BLaER1 (cell line): Measurements from ENCODE around the gene POLH.
"Not testable (repeated sequence)": the region's sequence is repeated elsewhere in the genome, so short reads cannot be mapped to it uniquely, and the experiment has no call there.

Experiments used
- H3K27ac ChIP-seq: shearing (Covaris generic); formaldehyde crosslinking; 2 replicates; pipeline ENCODE4 v1.8.1; 2022
- H3K27me3 ChIP-seq: shearing (Covaris generic); formaldehyde crosslinking; 2 replicates; pipeline ENCODE4 v1.8.1; 2022
- H3K36me3 ChIP-seq: shearing (Covaris generic); formaldehyde crosslinking; 2 replicates; pipeline ENCODE4 v1.8.1; 2022
- H3K4me1 ChIP-seq: shearing (Covaris generic); formaldehyde crosslinking; 2 replicates; pipeline ENCODE4 v1.8.1; 2022
- H3K4me2 ChIP-seq: shearing (Covaris generic); formaldehyde crosslinking; 2 replicates; pipeline ENCODE4 v1.8.1; 2022
- H3K4me3 ChIP-seq: shearing (Covaris generic); formaldehyde crosslinking; 2 replicates; pipeline ENCODE4 v1.8.1; 2022
- H3K9ac ChIP-seq: shearing (Covaris generic); formaldehyde crosslinking; 2 replicates; pipeline ENCODE4 v1.8.1; 2022
- H3K9me3 ChIP-seq: shearing (Covaris generic); formaldehyde crosslinking; 2 replicates; pipeline ENCODE4 v1.8.1; 2022
- H4K20me1 ChIP-seq: shearing (Covaris generic); formaldehyde crosslinking; 2 replicates; pipeline ENCODE4 v1.8.1; 2022
- Cebpa-rat ChIP-seq: shearing (Covaris generic); IDR thresholded peaks from 2 replicates; pipeline ENCODE4 v1.8.1; 2022

POLH gene

GRCh38 chr6:43570876-43571441, 5.0 kb upstream of the POLH start:
- no peak overlapping the region for H3K9ac ChIP-seq
- H3K4me1 ChIP-seq: peaks cover 13% of the 10 kb centered on the region
- TF ChIP-seq Cebpa-rat: no peak
- H3K27me3 ChIP-seq: no peaks in the 10 kb centered on the region
- no peak overlapping the region for H3K4me2 ChIP-seq
- peaks cover 75% of the 10 kb centered on the region for H3K36me3 ChIP-seq
- no peak overlapping the region for H3K4me3 ChIP-seq
- H4K20me1 ChIP-seq: peaks cover 48% of the 10 kb centered on the region
- no peaks in the 10 kb centered on the region for H3K9me3 ChIP-seq
- H3K27ac ChIP-seq: no peak overlapping the region

- peaks cover 48% of the 10 kb centered on the region for H4K20me1 ChIP-seq
- H3K4me1 ChIP-seq: peaks cover 13% of the 10 kb centered on the region
- H3K4me3 ChIP-seq: no peak overlapping the region
- no peak overlapping the region for H3K27ac ChIP-seq
- H3K27me3 ChIP-seq: no peaks in the 10 kb centered on the region
- TF ChIP-seq Cebpa-rat: no peak
- H3K9me3 ChIP-seq: no peaks in the 10 kb centered on the region
- H3K9ac ChIP-seq: no peak overlapping the region
- no peak overlapping the region for H3K4me2 ChIP-seq
- H3K36me3 ChIP-seq: peaks cover 65% of the 10 kb centered on the region
These were observed 4.0 kb upstream of the POLH start for GRCh38 chr6:43572015-43572414.

GRCh38 chr6:43575105-43575771, 747 bp upstream of the POLH start:
- no peaks in the 10 kb centered on the region for H3K27me3 ChIP-seq
- peaks cover 8% of the 10 kb centered on the region for H3K9me3 ChIP-seq
- H3K9ac ChIP-seq: peak overlapping the region; percentile 82
- H3K36me3 ChIP-seq: peaks cover 41% of the 10 kb centered on the region
- peak overlapping the region; percentile 88 for H3K4me3 ChIP-seq
- peaks cover 31% of the 10 kb centered on the region for H3K4me1 ChIP-seq
- peak overlapping the region; percentile 82 for H3K27ac ChIP-seq
- no peak for TF ChIP-seq Cebpa-rat
- H3K4me2 ChIP-seq: peak overlapping the region; percentile 95
- peaks cover 48% of the 10 kb centered on the region for H4K20me1 ChIP-seq

- Histone ChIP-seq H3K4me2 (peak overlapping the region; percentile 82), H4K20me1 (peaks cover 28% of the 10 kb centered on the region), H3K9me3 (peaks cover 8% of the 10 kb centered on the region), H3K4me3 (0 out of 2 replicates have a peak overlapping the region, but pooled peaks have one; percentile 18), H3K27ac (no peak overlapping the region), H3K9ac (no peak overlapping the region), H3K4me1 (peaks cover 31% of the 10 kb centered on the region), H3K27me3 (no peaks in the 10 kb centered on the region), H3K36me3 (peaks cover 28% of the 10 kb centered on the region)
- no peak for TF ChIP-seq Cebpa-rat
These were observed 2.8 kb downstream of the POLH start for GRCh38 chr6:43578748-43579147.

GRCh38 chr6:43579171-43579570, 3.2 kb downstream of the POLH start:
- Histone ChIP-seq H3K36me3 (peaks cover 32% of the 10 kb centered on the region), H3K27me3 (no peaks in the 10 kb centered on the region), H3K4me2 (peak overlapping the region; percentile 82), H4K20me1 (peaks cover 24% of the 10 kb centered on the region), H3K9ac (no peak overlapping the region), H3K27ac (no peak overlapping the region), H3K4me3 (0 out of 2 replicates have a peak overlapping the region, but pooled peaks have one; percentile 18), H3K9me3 (peaks cover 8% of the 10 kb centered on the region), H3K4me1 (peaks cover 27% of the 10 kb centered on the region)
- TF ChIP-seq Cebpa-rat: no peak

GRCh38 chr6:43582911-43583310, 6.9 kb downstream of the POLH start:
- Histone ChIP-seq H3K4me3 (no peak overlapping the region), H3K4me2 (no peak overlapping the region), H4K20me1 (peaks cover 30% of the 10 kb centered on the region; the same call in 1 of the 2 replicates), H3K4me1 (peaks cover 11% of the 10 kb centered on the region), H3K9ac (no peak overlapping the region), H3K27ac (no peak overlapping the region), H3K9me3 (peaks cover 8% of the 10 kb centered on the region), H3K27me3 (no peaks in the 10 kb centered on the region), H3K36me3 (peaks cover 69% of the 10 kb centered on the region)
- no peak for TF ChIP-seq Cebpa-rat

GRCh38 chr6:43584892-43585570, 9.0 kb downstream of the POLH start:
- H3K4me2 ChIP-seq: no peak overlapping the region
- H3K36me3 ChIP-seq: peaks cover 81% of the 10 kb centered on the region
- peaks cover 25% of the 10 kb centered on the region; the same call in 1 of the 2 replicates for H4K20me1 ChIP-seq
- no peaks in the 10 kb centered on the region for H3K27me3 ChIP-seq
- TF ChIP-seq Cebpa-rat: no peak
- no peak overlapping the region for H3K9ac ChIP-seq
- H3K27ac ChIP-seq: no peak overlapping the region
- H3K4me1 ChIP-seq: no peaks in the 10 kb centered on the region
- no peak overlapping the region for H3K4me3 ChIP-seq
- no peaks in the 10 kb centered on the region for H3K9me3 ChIP-seq

- H3K27me3 ChIP-seq: no peaks in the 10 kb centered on the region
- H3K4me3 ChIP-seq: no peak overlapping the region
- TF ChIP-seq Cebpa-rat: no peak
- no peak overlapping the region for H3K4me2 ChIP-seq
- H3K36me3 ChIP-seq: peaks cover 99% of the 10 kb centered on the region
- no peaks in the 10 kb centered on the region for H3K9me3 ChIP-seq
- H3K4me1 ChIP-seq: no peaks in the 10 kb centered on the region
- H3K9ac ChIP-seq: no peak overlapping the region
- no peak overlapping the region for H3K27ac ChIP-seq
- peaks cover 29% of the 10 kb centered on the region; the same call in 1 of the 2 replicates for H4K20me1 ChIP-seq
These were observed 12.2 kb downstream of the POLH start for GRCh38 chr6:43588194-43588593.

- H3K36me3 ChIP-seq: peaks cover 96% of the 10 kb centered on the region
- not testable (repeated sequence) for H3K4me1 ChIP-seq, H3K27me3 ChIP-seq, H3K9ac ChIP-seq, H3K4me3 ChIP-seq, H3K4me2 ChIP-seq, H3K9me3 ChIP-seq, H3K27ac ChIP-seq
- peaks cover 27% of the 10 kb centered on the region; the same call in 1 of the 2 replicates for H4K20me1 ChIP-seq
These were observed 13.6 kb downstream of the POLH start for GRCh38 chr6:43589564-43589963.

- no peak for TF ChIP-seq Cebpa-rat
- no peak overlapping the region for H3K4me3 ChIP-seq
- H3K9me3 ChIP-seq: no peaks in the 10 kb centered on the region
- peaks cover 90% of the 10 kb centered on the region for H3K36me3 ChIP-seq
- peaks cover 12% of the 10 kb centered on the region; the same call in 1 of the 2 replicates for H4K20me1 ChIP-seq
- H3K27ac ChIP-seq: no peak overlapping the region
- no peak overlapping the region for H3K9ac ChIP-seq
- H3K4me1 ChIP-seq: no peaks in the 10 kb centered on the region
- no peaks in the 10 kb centered on the region for H3K27me3 ChIP-seq
- H3K4me2 ChIP-seq: no peak overlapping the region
These were observed 18.0 kb downstream of the POLH start for GRCh38 chr6:43593938-43594337.
